Cardiac muscle cell (in vitro differentiated cells and primary cell): ENCODE data around the gene MRPL38. TPM values are rescaled to one million over a fixed set of nuclear protein-coding genes. Genes with fewer than 3 reads are reported as not detected.
"Not testable (repeated sequence)": the region's sequence is repeated elsewhere in the genome, so short reads cannot be mapped to it uniquely, and the experiment has no call there.

Experiments
- DNase-seq, 2 donors: peaks; one replicate each; pipeline versions ENCODE4 v3.0.0 to v3.0.0-alpha.2; 2010 to 2017; ENCODE audit warnings: low read depth in 1 of 2, low spot score in 1 of 2
- H3K27ac ChIP-seq: fragments of 200-600 bp; sonication (generic); 2 replicates; pipeline ENCODE4 v1.5.1; 2016
- H3K27me3 ChIP-seq: fragments of 200-600 bp; sonication (generic); 2 replicates; pipeline ENCODE4 v1.6.0; 2016; ENCODE audit warnings: control low read depth
- H3K36me3 ChIP-seq: fragments of 200-600 bp; sonication (generic); 2 replicates; pipeline ENCODE4 v1.5.1; 2016; ENCODE audit warnings: control low read depth
- H3K4me1 ChIP-seq: fragments of 200-600 bp; sonication (generic); 2 replicates; pipeline ENCODE4 v1.8.1; 2017; ENCODE audit warnings: low read depth, mild to moderate bottlenecking, mixed run types
- H3K4me3 ChIP-seq: fragments of 200-600 bp; sonication (generic); 2 replicates; pipeline ENCODE4 v1.5.1; 2016; ENCODE audit warnings: mild to moderate bottlenecking
- H3K9me3 ChIP-seq: fragments of 200-600 bp; sonication (generic); 2 replicates; pipeline ENCODE4 v1.5.1; 2017; ENCODE audit warnings: low read depth, mild to moderate bottlenecking, control low read depth
- polyA plus RNA-seq: library from polyadenylated mRNA; unstranded; fragments of >200 nt; fragmentation: Nextera tagmentation; extraction: Ambion mirVana; gene quantifications from 2 replicates; pipeline ENCODE4 v1.2.1, GENCODE V29; 2016
- total RNA-seq: library from RNA; depleted of rRNA; stranded (reverse); fragments of >200 nt; gene quantifications from 2 replicates; pipeline ENCODE4 v1.2.3, GENCODE V29; 2016
- TF ChIP-seq, protein P1 (sequence below): IDR thresholded peaks from 2 replicates; pipeline ENCODE4 v1.5.1; 2012; ENCODE audit warnings: low read depth, mild to moderate bottlenecking, low read length

The MRPL38 gene
- total and polyA plus RNA-seq, 2 experiments from 2014 or later, result 68.0 to 227 TPM

DNA sequence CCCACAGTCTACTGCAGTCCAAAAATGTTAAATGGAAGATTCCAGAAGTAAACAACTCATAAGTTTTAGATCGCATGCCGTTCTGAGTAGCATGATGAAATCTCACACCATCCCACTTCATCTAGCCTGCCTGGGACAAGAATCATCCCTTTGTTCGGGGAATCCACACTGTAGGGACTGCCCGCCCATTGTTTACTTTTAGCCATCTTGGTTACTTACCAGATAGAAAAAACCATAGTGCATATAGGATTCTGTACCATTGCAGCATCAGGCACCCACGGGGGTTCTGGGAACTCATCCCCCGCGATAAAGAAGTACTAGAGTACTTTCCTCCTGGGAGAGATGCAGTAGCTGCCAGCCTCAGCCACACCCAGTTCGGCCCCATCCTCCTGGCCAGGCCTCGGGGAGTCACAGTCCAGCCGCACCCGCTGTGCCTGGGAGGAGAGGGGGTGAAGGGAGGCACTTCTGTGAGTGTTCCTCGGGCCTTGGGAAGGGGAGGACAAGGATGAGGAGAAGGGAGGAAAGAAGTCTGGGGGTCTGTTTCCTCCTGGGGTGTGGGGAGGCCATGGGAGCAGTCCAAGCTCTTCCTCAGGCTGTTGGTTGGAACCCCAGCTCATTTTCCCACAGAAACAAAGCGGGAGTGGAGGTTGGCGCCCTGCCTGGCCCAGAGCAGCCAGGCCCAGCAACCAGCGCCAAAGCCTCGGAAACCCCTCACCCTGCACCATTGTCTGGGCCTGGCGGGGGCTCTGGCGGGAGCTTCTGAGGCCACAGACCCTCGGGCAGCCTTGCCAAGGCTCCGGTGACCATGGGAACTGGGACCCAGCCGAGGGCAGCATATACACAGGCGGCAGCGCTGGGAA lies 35.2 kb downstream of the MRPL38 start:
- DNase-seq, result peak in 1 of 2 donors; percentile 83
- no peaks in the 10 kb centered on the region for H3K9me3 ChIP-seq
- TF ChIP-seq, protein P1, sequence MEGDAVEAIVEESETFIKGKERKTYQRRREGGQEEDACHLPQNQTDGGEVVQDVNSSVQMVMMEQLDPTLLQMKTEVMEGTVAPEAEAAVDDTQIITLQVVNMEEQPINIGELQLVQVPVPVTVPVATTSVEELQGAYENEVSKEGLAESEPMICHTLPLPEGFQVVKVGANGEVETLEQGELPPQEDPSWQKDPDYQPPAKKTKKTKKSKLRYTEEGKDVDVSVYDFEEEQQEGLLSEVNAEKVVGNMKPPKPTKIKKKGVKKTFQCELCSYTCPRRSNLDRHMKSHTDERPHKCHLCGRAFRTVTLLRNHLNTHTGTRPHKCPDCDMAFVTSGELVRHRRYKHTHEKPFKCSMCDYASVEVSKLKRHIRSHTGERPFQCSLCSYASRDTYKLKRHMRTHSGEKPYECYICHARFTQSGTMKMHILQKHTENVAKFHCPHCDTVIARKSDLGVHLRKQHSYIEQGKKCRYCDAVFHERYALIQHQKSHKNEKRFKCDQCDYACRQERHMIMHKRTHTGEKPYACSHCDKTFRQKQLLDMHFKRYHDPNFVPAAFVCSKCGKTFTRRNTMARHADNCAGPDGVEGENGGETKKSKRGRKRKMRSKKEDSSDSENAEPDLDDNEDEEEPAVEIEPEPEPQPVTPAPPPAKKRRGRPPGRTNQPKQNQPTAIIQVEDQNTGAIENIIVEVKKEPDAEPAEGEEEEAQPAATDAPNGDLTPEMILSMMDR, result no peak
- no peak overlapping the region for H3K27ac ChIP-seq
- H3K4me1 ChIP-seq, result peaks cover 15% of the 10 kb centered on the region
- H3K36me3 ChIP-seq, result no peaks in the 10 kb centered on the region
- no peak overlapping the region for H3K4me3 ChIP-seq
- H3K27me3 ChIP-seq, result no peaks in the 10 kb centered on the region

DNA sequence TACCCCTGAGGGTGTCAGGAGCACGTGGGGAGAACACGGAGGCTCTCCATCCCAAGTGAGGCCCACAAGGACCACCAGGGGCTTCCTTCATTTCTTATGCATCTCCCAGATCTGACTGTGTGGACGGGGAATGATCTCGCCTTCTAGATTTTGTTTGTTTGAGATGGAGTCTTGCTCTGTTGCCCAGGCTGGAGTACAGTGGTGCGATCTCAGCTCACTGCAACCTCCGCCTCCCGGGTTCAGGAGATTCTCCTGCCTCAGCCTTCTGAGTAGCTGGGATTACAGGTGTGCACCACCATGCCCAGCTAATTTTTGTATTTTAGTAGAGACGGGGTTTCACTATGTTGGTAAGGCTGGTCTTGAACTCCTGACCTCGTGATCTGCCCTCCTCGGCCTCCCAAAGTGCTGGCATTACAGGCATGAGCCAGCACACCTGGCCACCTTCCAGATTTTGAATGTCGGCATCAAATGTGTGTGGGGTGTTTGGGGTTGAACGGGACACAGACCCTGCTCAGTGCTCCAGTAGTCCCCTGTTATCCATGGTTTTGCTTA lies 35.9 kb downstream of the MRPL38 start:
- DNase-seq, H3K27me3 ChIP-seq, H3K27ac ChIP-seq, H3K36me3 ChIP-seq, H3K9me3 ChIP-seq, H3K4me3 ChIP-seq: not testable (repeated sequence)
- H3K4me1 ChIP-seq, result peaks cover 15% of the 10 kb centered on the region

DNA sequence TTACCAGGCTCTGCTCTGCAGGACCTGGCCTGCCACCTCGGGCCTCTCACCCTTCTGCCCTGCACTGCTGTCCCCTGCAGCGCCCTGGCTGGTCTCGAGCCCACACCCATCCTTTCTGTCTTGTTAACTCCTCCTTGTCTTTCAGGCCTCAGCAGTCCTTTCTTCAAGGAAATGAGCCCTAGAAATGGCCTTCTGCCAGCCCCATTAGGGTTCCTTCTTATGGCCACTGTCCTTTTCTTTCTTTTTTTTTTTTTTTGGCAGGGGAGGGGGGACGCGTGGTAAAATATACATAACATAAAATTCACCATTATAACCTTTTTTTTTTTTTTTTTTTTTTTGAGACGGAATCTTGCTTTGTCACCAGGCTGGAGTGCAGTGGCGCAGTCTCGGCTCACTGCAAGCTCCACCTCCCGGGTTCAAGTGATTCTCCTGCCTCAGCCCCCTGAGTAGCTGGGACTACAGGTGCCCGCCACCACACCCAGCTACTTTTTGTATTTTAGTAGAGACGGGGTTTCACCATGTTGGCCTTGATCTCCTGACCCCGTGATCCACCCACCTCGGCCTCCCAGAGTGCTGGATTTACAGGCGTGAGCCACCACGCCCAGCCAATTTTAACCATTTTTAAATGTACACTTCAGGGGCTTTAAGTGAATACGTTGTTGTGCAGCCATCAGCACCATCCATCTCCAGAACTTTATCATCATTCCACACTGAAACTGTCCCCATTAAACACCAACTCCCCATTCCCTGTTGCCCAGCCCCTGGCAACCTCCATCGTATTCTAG lies 39.1 kb downstream of the MRPL38 start:
- not testable (repeated sequence) for H3K36me3 ChIP-seq, DNase-seq, H3K27ac ChIP-seq, H3K4me3 ChIP-seq, H3K4me1 ChIP-seq, H3K9me3 ChIP-seq, H3K27me3 ChIP-seq

GRCh38 chr17:75864887-75865286 lies 39.8 kb downstream of the MRPL38 start:
- H3K9me3 ChIP-seq, H3K36me3 ChIP-seq, DNase-seq, H3K27me3 ChIP-seq, H3K4me1 ChIP-seq, H3K27ac ChIP-seq, H3K4me3 ChIP-seq: not testable (repeated sequence)

- Histone ChIP-seq H3K27me3 (no peaks in the 10 kb centered on the region), H3K9me3 (no peaks in the 10 kb centered on the region), H3K36me3 (no peaks in the 10 kb centered on the region), H3K4me1 (no peaks in the 10 kb centered on the region), H3K4me3 (no peak overlapping the region), H3K27ac (no peak overlapping the region)
- peak in 1 of 2 donors; percentile 88 for DNase-seq
- TF ChIP-seq, protein P1, result no peak
Observed at GRCh38 chr17:75864448-75864871, 40.2 kb downstream of the MRPL38 start.

DNA sequence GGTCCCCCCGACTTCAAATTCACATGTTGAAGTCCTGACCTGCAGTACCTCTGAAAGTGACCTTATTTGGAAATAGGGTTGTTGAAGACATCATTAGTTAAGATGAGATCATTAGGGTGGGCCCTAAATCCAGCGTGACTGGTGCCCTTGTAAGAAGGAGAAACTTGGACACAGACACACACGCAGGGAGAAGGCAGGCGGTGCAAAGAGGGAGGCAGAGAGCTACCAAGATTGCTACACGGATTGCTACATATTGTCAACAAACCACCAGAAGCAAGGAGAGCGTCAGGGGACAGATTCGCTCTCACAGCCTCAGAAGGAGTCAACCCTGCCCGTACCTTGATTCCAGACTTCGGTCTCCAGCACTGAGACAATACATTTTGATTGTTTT lies 42.8 kb downstream of the MRPL38 start:
- no peaks in the 10 kb centered on the region for H3K9me3 ChIP-seq
- no peaks in the 10 kb centered on the region for H3K27me3 ChIP-seq
- no peak overlapping the region for H3K27ac ChIP-seq
- no peak for DNase-seq
- H3K4me1 ChIP-seq, result no peaks in the 10 kb centered on the region
- no peak overlapping the region for H3K4me3 ChIP-seq
- no peaks in the 10 kb centered on the region for H3K36me3 ChIP-seq
- TF ChIP-seq, protein P1, result no peak

- not testable (repeated sequence) for H3K9me3 ChIP-seq, H3K4me3 ChIP-seq, DNase-seq, H3K36me3 ChIP-seq, H3K27ac ChIP-seq, H3K4me1 ChIP-seq, H3K27me3 ChIP-seq
Observed at GRCh38 chr17:75859358-75859757, 45.3 kb downstream of the MRPL38 start.
